ENCODE data around the gene GRIK4. TPM values are rescaled to one million over a fixed set of nuclear protein-coding genes. Genes with fewer than 3 reads are reported as not detected.

Gene GRIK4
- total RNA-seq, 2 experiments from 2014 or later: not detected

DNA sequence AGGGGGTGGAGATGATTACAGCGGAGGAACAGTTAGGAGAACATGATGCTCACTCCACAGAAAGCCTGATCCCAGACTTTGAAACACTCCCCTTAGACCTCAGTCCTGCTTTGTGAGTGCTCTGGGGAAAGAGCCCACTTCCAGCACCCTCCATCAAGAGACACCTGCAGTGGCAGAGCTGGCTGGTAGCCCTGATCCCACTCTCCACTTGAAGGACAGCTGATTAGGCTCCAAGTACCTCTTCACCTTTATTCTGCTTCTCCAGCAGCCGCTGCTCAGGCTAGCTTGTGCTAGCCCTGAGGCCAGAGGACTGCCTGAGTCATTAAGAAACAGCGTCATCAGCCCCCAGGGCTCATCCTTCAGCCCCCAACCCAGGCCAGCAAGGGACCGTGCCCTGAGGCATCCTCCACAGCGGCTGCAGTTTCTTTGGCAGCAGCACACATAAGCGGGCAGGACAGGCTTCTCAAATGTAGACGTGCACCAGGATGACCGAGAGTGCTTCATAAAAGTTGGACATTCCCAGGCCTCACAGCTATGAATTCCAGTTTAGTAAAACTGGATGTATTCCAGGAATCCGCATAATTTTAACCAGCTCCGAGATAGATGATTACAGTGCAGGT lies 366.3 kb downstream of the GRIK4 start:
- Histone ChIP-seq H3K36me3 (ENCODE audit: insufficient read depth, low read length) (no peaks in the 10 kb centered on the region), H3K27me3 (ENCODE audit: control insufficient read depth in 1 of 2, insufficient read depth in 2 of 2, low read length in 2 of 2) (peaks cover 0 to 4% of the 10 kb centered on the region in 2 experiments), H3K4me1 (ENCODE audit: insufficient read depth, low read length) (no peaks in the 10 kb centered on the region), H3K9me3 (ENCODE audit: control insufficient read depth in 1 of 2, insufficient read depth in 1 of 2, low read length in 2 of 2) (peaks cover 0 to 20% of the 10 kb centered on the region in 2 experiments), H3K27ac (ENCODE audit: low read depth in 1 of 2, low read length in 2 of 2) (no peak overlapping the region), H3K4me3 (ENCODE audit: low read length) (no peak overlapping the region)
- H3K9me3 Mint-ChIP-seq: peaks cover 5% of the 10 kb centered on the region
- H3K36me3 Mint-ChIP-seq (ENCODE audit: low read depth): no peaks in the 10 kb centered on the region
- no peak for ATAC-seq (ENCODE audit: poor library complexity)
- POLR2A ChIA-PET: no interaction called here
- peaks cover 39% of the 10 kb centered on the region for H3K27me3 Mint-ChIP-seq
- no peak for TF ChIP-seq CTCF (IDR thresholded peaks at IDR 0.05)
- H3K27ac Mint-ChIP-seq: no peak overlapping the region
- no peak for DNase-seq
- intact Hi-C loops (cut with DNase I, micrococcal nuclease): no loop called here
- CTCF ChIA-PET: no interaction called here
- no peak overlapping the region for H3K4me3 Mint-ChIP-seq
- no peaks in the 10 kb centered on the region for H3K4me1 Mint-ChIP-seq (ENCODE audit: low read depth)

DNA sequence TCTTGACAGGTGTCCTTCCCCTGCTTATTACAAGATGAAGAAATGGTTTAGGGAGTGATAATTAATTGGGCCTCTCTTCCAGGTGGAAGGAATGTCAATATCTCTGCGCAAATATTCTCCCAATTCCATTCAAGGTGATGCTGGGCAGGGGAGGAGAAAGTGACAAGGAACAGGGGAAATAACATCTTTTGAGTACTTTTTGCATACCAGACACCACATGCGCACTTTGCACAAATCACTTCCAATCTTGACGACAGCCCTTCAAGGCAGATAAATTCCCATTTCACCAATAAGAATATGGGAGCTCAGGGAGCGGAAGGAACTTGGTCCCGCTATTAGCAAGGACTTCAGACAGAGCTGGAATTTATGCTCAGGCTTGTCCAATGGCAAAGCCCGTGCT lies 367.2 kb downstream of the GRIK4 start:
- ATAC-seq (ENCODE audit: poor library complexity): no peak
- Histone ChIP-seq H3K36me3 (ENCODE audit: insufficient read depth, low read length) (no peaks in the 10 kb centered on the region), H3K4me1 (ENCODE audit: insufficient read depth, low read length) (no peaks in the 10 kb centered on the region), H3K27ac (ENCODE audit: low read depth in 1 of 2, low read length in 2 of 2) (no peak overlapping the region), H3K27me3 (ENCODE audit: control insufficient read depth in 1 of 2, insufficient read depth in 2 of 2, low read length in 2 of 2) (peaks cover 0 to 3% of the 10 kb centered on the region in 2 experiments), H3K4me3 (ENCODE audit: low read length) (no peak overlapping the region), H3K9me3 (ENCODE audit: control insufficient read depth in 1 of 2, insufficient read depth in 1 of 2, low read length in 2 of 2) (peaks cover 0 to 20% of the 10 kb centered on the region in 2 experiments)
- peaks cover 40% of the 10 kb centered on the region for H3K27me3 Mint-ChIP-seq
- ChIA-PET CTCF (no interaction called here), POLR2A (no interaction called here)
- H3K27ac Mint-ChIP-seq: no peak overlapping the region
- H3K4me1 Mint-ChIP-seq (ENCODE audit: low read depth): no peaks in the 10 kb centered on the region
- intact Hi-C loops (cut with DNase I, micrococcal nuclease): no loop called here
- no peaks in the 10 kb centered on the region for H3K36me3 Mint-ChIP-seq (ENCODE audit: low read depth)
- no peak overlapping the region for H3K4me3 Mint-ChIP-seq
- no peak for DNase-seq
- TF ChIP-seq CTCF (IDR thresholded peaks at IDR 0.05): no peak
- H3K9me3 Mint-ChIP-seq: peaks cover 5% of the 10 kb centered on the region

DNA sequence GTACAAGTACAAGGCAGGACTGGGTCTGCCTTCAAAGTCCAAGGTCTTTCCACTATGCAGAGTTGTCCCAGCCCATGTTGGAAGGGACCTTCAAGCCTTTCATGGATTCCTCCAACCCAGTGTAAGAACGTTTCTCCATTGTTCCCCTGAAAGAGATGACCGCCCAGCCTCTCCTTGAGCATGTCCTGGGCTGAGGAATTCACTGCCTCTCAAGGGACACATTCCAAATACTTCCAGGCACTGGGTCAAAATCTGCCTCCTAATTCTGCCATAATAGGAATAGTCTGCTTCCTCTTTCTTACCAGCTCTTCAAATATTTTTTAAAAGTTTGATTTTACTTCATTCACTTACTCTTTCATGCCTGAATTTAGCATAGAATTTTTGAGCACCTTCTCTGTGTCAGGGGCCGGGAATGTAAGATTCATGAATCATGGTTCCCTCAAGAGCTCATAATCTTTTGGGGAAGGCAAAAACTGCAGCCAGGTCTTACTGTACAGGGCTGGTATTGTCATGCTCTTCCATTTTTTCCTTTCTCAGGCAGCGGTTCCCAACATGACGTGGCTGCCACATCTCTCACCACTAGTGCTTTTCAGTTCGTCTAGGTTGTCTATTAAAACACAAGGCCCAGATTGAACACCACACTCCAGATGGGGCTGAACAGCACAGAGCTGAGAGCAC lies 369.1 kb downstream of the GRIK4 start:
- Mint-ChIP-seq H3K27ac (no peak overlapping the region), H3K4me3 (no peak overlapping the region), H3K27me3 (peaks cover 45% of the 10 kb centered on the region), H3K9me3 (peaks cover 3% of the 10 kb centered on the region), H3K4me1 (ENCODE audit: low read depth) (no peaks in the 10 kb centered on the region), H3K36me3 (ENCODE audit: low read depth) (no peaks in the 10 kb centered on the region)
- CTCF ChIA-PET: no interaction called here
- H3K36me3 ChIP-seq (ENCODE audit: insufficient read depth, low read length): no peaks in the 10 kb centered on the region
- TF ChIP-seq CTCF (IDR thresholded peaks at IDR 0.05): no peak
- intact Hi-C loops (cut with DNase I, micrococcal nuclease): no loop called here
- POLR2A ChIA-PET: no interaction called here
- no peak for DNase-seq
- H3K27me3 ChIP-seq (ENCODE audit: control insufficient read depth in 1 of 2, insufficient read depth in 2 of 2, low read length in 2 of 2): peaks cover 0 to 3% of the 10 kb centered on the region in 2 experiments
- no peaks in the 10 kb centered on the region for H3K4me1 ChIP-seq (ENCODE audit: insufficient read depth, low read length)
- H3K4me3 ChIP-seq (ENCODE audit: low read length): no peak overlapping the region
- no peak overlapping the region for H3K27ac ChIP-seq (ENCODE audit: low read depth in 1 of 2, low read length in 2 of 2)
- no peak for ATAC-seq (ENCODE audit: poor library complexity)
- peaks cover 0 to 3% of the 10 kb centered on the region in 2 experiments for H3K9me3 ChIP-seq (ENCODE audit: control insufficient read depth in 1 of 2, insufficient read depth in 1 of 2, low read length in 2 of 2)

Measured in CD4-positive, alpha-beta T cell (primary cell).